OCI-LY3 (cell line): ENCODE measurements around the gene VPS41.
A peak's percentile ranks its signal among the peaks of the same experiment; 100 is the strongest.

Experiments used
- H2AFZ ChIP-seq: fragments of 200-600, 300-600 bp; shearing (Covaris generic); 2 replicates; pipeline ENCODE4 v1.6.0; 2014; ENCODE audit warnings: antibody characterized with exemption, low read depth, low read length
- H3K27ac ChIP-seq: fragments of 200-600, 300-600 bp; sonication (generic); 2 replicates; pipeline ENCODE4 v1.5.1; 2014; ENCODE audit warnings: mild to moderate bottlenecking, low read length, moderate library complexity, mixed read lengths
- H3K27me3 ChIP-seq: fragments of 200-600, 300-600 bp; sonication (generic); 2 replicates; pipeline ENCODE4 v1.6.1; 2014; ENCODE audit warnings: low read depth, low read length, mixed read lengths
- H3K36me3 ChIP-seq: fragments of 200-600, 300-600 bp; sonication (generic); replicated peaks from 2 replicates; pipeline ENCODE3; 2014; ENCODE audit warnings: low read depth, low read length, mixed read lengths
- H3K4me1 ChIP-seq: fragments of 300-600, 200-600 bp; sonication (generic); 2 replicates; pipeline ENCODE4 v1.6.1; 2014; ENCODE audit warnings: low read length, mixed read lengths
- H3K4me2 ChIP-seq: fragments of 200-600, 300-600 bp; sonication (generic); 2 replicates; pipeline ENCODE4 v1.6.1; 2014; ENCODE audit warnings: low read length, mixed read lengths
- H3K4me3 ChIP-seq: fragments of 300-600, 200-600 bp; sonication (generic); 2 replicates; pipeline ENCODE4 v1.5.1; 2014; ENCODE audit warnings: antibody characterized with exemption, mild to moderate bottlenecking, low read length, moderate library complexity
- H3K79me2 ChIP-seq: fragments of 300-600, 200-600 bp; shearing (Covaris generic); 2 replicates; pipeline ENCODE4 v1.6.1; 2014; ENCODE audit warnings: mild to moderate bottlenecking, low read length, mixed read lengths
- H3K9ac ChIP-seq: fragments of 300-600, 200-600 bp; shearing (Covaris generic); 2 replicates; pipeline ENCODE4 v1.6.0; 2014; ENCODE audit warnings: mild to moderate bottlenecking, low read length, moderate library complexity
- H3K9me3 ChIP-seq: fragments of 200-600, 300-600 bp; shearing (Covaris generic); 2 replicates; pipeline ENCODE4 v1.6.1; 2014; ENCODE audit warnings: low read length, mixed read lengths; ENCODE audit not compliant: insufficient read depth
- H4K20me1 ChIP-seq: fragments of 200-600, 300-600 bp; sonication (generic); 2 replicates; pipeline ENCODE4 v1.6.1; 2016; ENCODE audit warnings: low read length, mixed read lengths; ENCODE audit not compliant: insufficient read depth
- EZH2phosphoT487 ChIP-seq: fragments of 200-600 bp; shearing (Covaris generic); IDR thresholded peaks from 2 replicates; pipeline ENCODE4 v1.6.1; 2018; ENCODE audit warnings: antibody characterized with exemption, mixed run types, low read depth
- TF ChIP-seq, protein P1 (sequence below): fragments of 200-600, 300-600 bp; sonication (generic); IDR thresholded peaks from 2 replicates; pipeline ENCODE4 v1.5.1; 2014; ENCODE audit warnings: antibody characterized with exemption, low read length, low read depth

Gene VPS41

DNA sequence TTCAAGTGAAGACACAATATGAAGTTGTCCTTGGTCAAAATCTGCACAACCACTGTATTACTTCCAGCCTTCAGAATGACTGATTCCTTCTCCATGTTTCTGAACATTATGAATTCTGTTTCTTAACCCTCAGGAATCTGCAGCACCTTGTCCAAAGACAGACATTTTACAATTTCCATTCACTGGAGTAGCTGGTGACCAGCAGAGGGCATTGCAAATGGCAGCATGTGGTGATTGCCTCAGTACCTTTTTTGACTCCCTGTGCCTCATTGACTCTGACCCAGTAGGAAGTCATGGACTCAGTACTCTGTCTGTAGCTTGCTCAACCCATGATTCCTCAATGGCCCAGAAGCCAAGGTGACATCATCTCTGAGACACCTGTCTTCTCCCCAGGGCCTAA is 879 bp upstream of the VPS41 start:
- no peak overlapping the region for H3K4me2 ChIP-seq
- H2AFZ ChIP-seq, result no peak overlapping the region
- no peak overlapping the region for H3K27ac ChIP-seq
- H3K9me3 ChIP-seq, result no peaks in the 10 kb centered on the region
- peaks cover 2% of the 10 kb centered on the region for H3K36me3 ChIP-seq
- H3K27me3 ChIP-seq, result no peaks in the 10 kb centered on the region
- TF ChIP-seq, protein P1, sequence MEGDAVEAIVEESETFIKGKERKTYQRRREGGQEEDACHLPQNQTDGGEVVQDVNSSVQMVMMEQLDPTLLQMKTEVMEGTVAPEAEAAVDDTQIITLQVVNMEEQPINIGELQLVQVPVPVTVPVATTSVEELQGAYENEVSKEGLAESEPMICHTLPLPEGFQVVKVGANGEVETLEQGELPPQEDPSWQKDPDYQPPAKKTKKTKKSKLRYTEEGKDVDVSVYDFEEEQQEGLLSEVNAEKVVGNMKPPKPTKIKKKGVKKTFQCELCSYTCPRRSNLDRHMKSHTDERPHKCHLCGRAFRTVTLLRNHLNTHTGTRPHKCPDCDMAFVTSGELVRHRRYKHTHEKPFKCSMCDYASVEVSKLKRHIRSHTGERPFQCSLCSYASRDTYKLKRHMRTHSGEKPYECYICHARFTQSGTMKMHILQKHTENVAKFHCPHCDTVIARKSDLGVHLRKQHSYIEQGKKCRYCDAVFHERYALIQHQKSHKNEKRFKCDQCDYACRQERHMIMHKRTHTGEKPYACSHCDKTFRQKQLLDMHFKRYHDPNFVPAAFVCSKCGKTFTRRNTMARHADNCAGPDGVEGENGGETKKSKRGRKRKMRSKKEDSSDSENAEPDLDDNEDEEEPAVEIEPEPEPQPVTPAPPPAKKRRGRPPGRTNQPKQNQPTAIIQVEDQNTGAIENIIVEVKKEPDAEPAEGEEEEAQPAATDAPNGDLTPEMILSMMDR, result peak; percentile 31
- no peak for TF ChIP-seq EZH2phosphoT487
- no peak overlapping the region for H3K4me3 ChIP-seq
- peaks cover 32% of the 10 kb centered on the region for H3K79me2 ChIP-seq
- no peaks in the 10 kb centered on the region for H4K20me1 ChIP-seq
- H3K4me1 ChIP-seq, result peaks cover 35% of the 10 kb centered on the region
- no peak overlapping the region for H3K9ac ChIP-seq

DNA sequence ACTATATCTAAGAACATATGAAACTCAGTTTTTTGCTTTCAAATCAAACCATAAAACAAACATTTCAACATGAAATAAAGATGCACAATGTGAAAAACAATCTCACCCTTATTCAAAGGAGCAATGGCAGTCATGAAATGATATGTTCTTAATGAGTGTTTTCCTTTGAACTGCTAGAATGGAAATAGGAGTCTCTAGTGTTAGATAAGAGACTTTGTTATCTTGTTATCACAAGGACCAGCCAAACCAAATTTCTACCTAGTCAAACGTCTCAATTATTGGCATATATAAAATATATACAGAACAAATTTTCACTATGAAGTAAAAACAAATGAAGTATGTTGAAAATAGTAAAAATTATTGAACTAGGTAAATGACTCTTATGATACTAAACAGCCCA is 1.2 kb downstream of the VPS41 start:
- peaks cover 11% of the 10 kb centered on the region for H3K36me3 ChIP-seq
- H2AFZ ChIP-seq, result no peak overlapping the region
- H3K4me2 ChIP-seq, result peak overlapping the region; percentile 77
- peak overlapping the region; percentile 76 for H3K4me3 ChIP-seq
- H3K27me3 ChIP-seq, result no peaks in the 10 kb centered on the region
- TF ChIP-seq, protein P1, result no peak
- no peak for TF ChIP-seq EZH2phosphoT487
- H3K27ac ChIP-seq, result no peak overlapping the region
- H4K20me1 ChIP-seq, result no peaks in the 10 kb centered on the region
- no peaks in the 10 kb centered on the region for H3K9me3 ChIP-seq
- H3K4me1 ChIP-seq, result peaks cover 43% of the 10 kb centered on the region
- peak overlapping the region; percentile 57; the same call in 1 of the 2 replicates for H3K9ac ChIP-seq
- H3K79me2 ChIP-seq, result peaks cover 53% of the 10 kb centered on the region

DNA sequence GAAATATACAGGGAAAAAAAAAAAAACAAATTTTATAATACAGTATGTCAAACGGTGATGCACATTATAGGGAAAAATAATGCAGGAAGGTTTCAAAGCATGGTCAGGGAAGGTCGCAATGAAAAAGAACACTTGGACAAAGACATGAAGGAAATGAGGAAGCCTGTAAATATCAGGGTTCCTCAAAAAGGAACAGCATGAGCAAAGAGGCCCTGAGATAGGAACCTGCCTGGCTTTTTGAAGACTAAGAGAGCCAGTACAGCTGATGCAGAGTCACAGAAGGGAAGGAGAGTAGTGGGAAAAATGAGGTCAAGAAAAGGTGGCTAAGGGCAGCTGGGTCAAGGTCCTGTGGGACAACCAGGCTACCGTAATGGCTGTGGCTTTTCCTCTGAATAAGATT is 1.9 kb downstream of the VPS41 start:
- H3K36me3 ChIP-seq, result peaks cover 11% of the 10 kb centered on the region
- H3K4me3 ChIP-seq, result no peak overlapping the region
- no peaks in the 10 kb centered on the region for H3K27me3 ChIP-seq
- H3K79me2 ChIP-seq, result peaks cover 59% of the 10 kb centered on the region
- no peaks in the 10 kb centered on the region for H3K9me3 ChIP-seq
- H3K9ac ChIP-seq, result no peak overlapping the region
- no peaks in the 10 kb centered on the region for H4K20me1 ChIP-seq
- H3K27ac ChIP-seq, result peak overlapping the region; percentile 36; the same call in 1 of the 2 replicates
- TF ChIP-seq, protein P1, result no peak
- TF ChIP-seq EZH2phosphoT487, result no peak
- peaks cover 43% of the 10 kb centered on the region for H3K4me1 ChIP-seq
- peak overlapping the region; percentile 77; the same call in 1 of the 2 replicates for H3K4me2 ChIP-seq
- no peak overlapping the region for H2AFZ ChIP-seq

DNA sequence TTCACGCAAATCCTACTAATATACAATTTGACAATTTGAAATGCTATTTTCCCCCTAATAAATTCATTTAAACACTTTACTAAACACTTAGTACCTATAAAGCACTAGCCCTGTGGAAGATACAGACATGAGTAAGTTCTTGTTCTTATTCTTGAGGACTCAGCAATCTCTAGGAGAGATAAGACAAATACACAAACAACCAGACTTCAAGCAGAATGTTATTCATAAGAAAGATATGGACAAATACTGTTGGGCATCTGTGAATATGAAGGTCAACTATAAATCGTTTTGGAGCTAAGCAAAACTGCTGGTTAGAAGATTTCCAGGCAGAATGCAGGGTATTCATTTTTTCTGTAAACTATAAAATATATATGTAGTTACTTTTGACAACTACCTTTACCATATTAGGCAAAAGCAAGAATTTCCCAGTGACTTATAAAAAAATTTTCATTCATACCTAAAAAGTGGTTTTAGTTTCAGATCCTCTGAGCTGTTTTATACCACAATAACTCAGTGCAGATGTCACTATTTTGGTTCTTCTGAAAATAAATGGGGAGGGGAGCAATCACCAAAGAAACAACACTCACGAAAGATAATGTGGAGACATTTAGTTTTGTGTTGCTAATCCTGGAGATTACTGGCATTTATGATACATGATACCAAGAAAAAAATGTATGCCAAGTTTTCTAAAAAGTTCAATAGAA is 3.8 kb downstream of the VPS41 start:
- Histone ChIP-seq H3K27me3 (no peaks in the 10 kb centered on the region), H3K27ac (peak overlapping the region; percentile 88), H3K79me2 (peaks cover 61% of the 10 kb centered on the region), H4K20me1 (no peaks in the 10 kb centered on the region), H3K9me3 (no peaks in the 10 kb centered on the region), H3K36me3 (peaks cover 16% of the 10 kb centered on the region), H3K4me1 (peaks cover 48% of the 10 kb centered on the region), H3K4me2 (peak overlapping the region; percentile 70), H2AFZ (no peak overlapping the region), H3K4me3 (peak overlapping the region; percentile 47), H3K9ac (peak overlapping the region; percentile 35; the same call in 1 of the 2 replicates)
- TF ChIP-seq, protein P1, result no peak
- TF ChIP-seq EZH2phosphoT487, result no peak
